ENCODE results near the gene NIPAL1. TPM values are rescaled to one million over a fixed set of nuclear protein-coding genes. Genes with fewer than 3 reads are reported as not detected.
A peak's percentile ranks its signal among the peaks of the same experiment; 100 is the strongest.

Gene NIPAL1
- total RNA-seq, 4 donors from 2014 or later = 30.2 to 37.5 (median 33.9) TPM

- Histone ChIP-seq H3K4me1 (no peaks in the 10 kb centered on the region), H3K4me3 (no peak overlapping the region), H3K27me3 (no peaks in the 10 kb centered on the region), H3K36me3 (peaks cover 0 to 57% (median 0%) of the 10 kb centered on the region in 3 donors), H3K9me3 (no peaks in the 10 kb centered on the region), H3K27ac (no peak overlapping the region)
- 79 to 85% methylated on average over 12 of the region's 12 CpGs for WGBS, 2 donors
- no peak for TF ChIP-seq POLR2A (IDR thresholded peaks at IDR 0.05)
- no peak for TF ChIP-seq CTCF (IDR thresholded peaks at IDR 0.05)
- no peak for DNase-seq
- intact Hi-C loops (cut with DNase I) = no loop called here
These were observed 15.4 kb downstream of the NIPAL1 start for GRCh38 chr4:48031802-48032525.

GRCh38 chr4:48032721-48033120 is 16.1 kb downstream of the NIPAL1 start:
- no peak overlapping the region for H3K4me3 ChIP-seq
- intact Hi-C loops (cut with DNase I) = no loop called here
- H3K27ac ChIP-seq = no peak overlapping the region

GRCh38 chr4:48033412-48033811 is 16.8 kb downstream of the NIPAL1 start:
- Histone ChIP-seq H3K27ac (no peak overlapping the region), H3K36me3 (peaks cover 0 to 56% (median 0%) of the 10 kb centered on the region in 3 donors), H3K4me3 (no peak overlapping the region), H3K27me3 (no peaks in the 10 kb centered on the region), H3K4me1 (no peaks in the 10 kb centered on the region), H3K9me3 (no peaks in the 10 kb centered on the region)
- intact Hi-C loops (cut with DNase I) = no loop called here
- TF ChIP-seq POLR2A (IDR thresholded peaks at IDR 0.05) = no peak
- no peak for TF ChIP-seq CTCF (IDR thresholded peaks at IDR 0.05)
- DNase-seq = no peak

More at GRCh38 chr4:48032721-48033120, 16.1 kb downstream of the NIPAL1 start:
- Histone ChIP-seq H3K27me3 (no peaks in the 10 kb centered on the region), H3K36me3 (peaks cover 0 to 56% (median 0%) of the 10 kb centered on the region in 3 donors), H3K4me1 (no peaks in the 10 kb centered on the region), H3K9me3 (no peaks in the 10 kb centered on the region)
- TF ChIP-seq POLR2A (IDR thresholded peaks at IDR 0.05) (no peak), CTCF (IDR thresholded peaks at IDR 0.05) (no peak)
- DNase-seq = no peak

GRCh38 chr4:48033825-48034413 is 17.3 kb downstream of the NIPAL1 start:
- H3K27me3 ChIP-seq = no peaks in the 10 kb centered on the region
- H3K36me3 ChIP-seq = peaks cover 0 to 56% (median 0%) of the 10 kb centered on the region in 3 donors
- WGBS, 2 donors = 89% methylated on average over 1 of the region's 1 CpG
- TF ChIP-seq CTCF (IDR thresholded peaks at IDR 0.05) = peak in 5 of 6 experiments; percentile 28 to 66 (median 53)
- TF ChIP-seq POLR2A (IDR thresholded peaks at IDR 0.05) = no peak
- no peaks in the 10 kb centered on the region for H3K9me3 ChIP-seq
- H3K27ac ChIP-seq = no peak overlapping the region
- no peak for DNase-seq
- no peak overlapping the region for H3K4me3 ChIP-seq
- intact Hi-C loops (cut with DNase I) = no loop called here
- H3K4me1 ChIP-seq = no peaks in the 10 kb centered on the region

GRCh38 chr4:48035952-48036351 is 19.4 kb downstream of the NIPAL1 start:
- intact Hi-C loops (cut with DNase I) = no loop called here
- WGBS, 2 donors = 81 to 86% methylated on average over 3 of the region's 3 CpGs
- no peak overlapping the region for H3K4me3 ChIP-seq

More at GRCh38 chr4:48035952-48036351, 19.4 kb downstream of the NIPAL1 start:
- no peaks in the 10 kb centered on the region for H3K4me1 ChIP-seq
- no peak for DNase-seq
- H3K9me3 ChIP-seq = no peaks in the 10 kb centered on the region
- no peaks in the 10 kb centered on the region for H3K27me3 ChIP-seq
- peaks cover 0 to 49% (median 0%) of the 10 kb centered on the region in 3 donors for H3K36me3 ChIP-seq
- TF ChIP-seq POLR2A (IDR thresholded peaks at IDR 0.05) (no peak), CTCF (IDR thresholded peaks at IDR 0.05) (no peak)
- no peak overlapping the region for H3K27ac ChIP-seq

All from esophagus squamous epithelium (tissue), 5 donors.